ENCODE data around the gene CPA1.

- TF ChIP-seq CTCF (IDR thresholded peaks at IDR 0.05 in 2 of 3, conservative IDR thresholded peaks at IDR 0.05 in 1 of 3; ENCODE audit: insufficient read depth in 2 of 3, low read depth in 1 of 3, low read length in 3 of 3) (no peak), MAX (CRISPR knock-in tag; IDR thresholded peaks at IDR 0.05) (no peak), E2F6 (IDR thresholded peaks at IDR 0.05; ENCODE audit: borderline replicate concordance in 1 of 2, extremely low read depth in 1 of 2, insufficient read depth in 1 of 2, insufficient read length in 1 of 2, low read depth in 1 of 2, low read length in 1 of 2, poor library complexity in 1 of 2, severe bottlenecking in 1 of 2) (no peak), ZNF324 (CRISPR knock-in tag; IDR thresholded peaks at IDR 0.05) (no peak), EZH2 (IDR thresholded peaks at IDR 0.05; ENCODE audit: borderline replicate concordance, low read depth, low read length) (no peak)
These were observed 4.1 kb downstream of the CPA1 start for GRCh38 chr7:130384371-130384801.

Data from K562 (cell line).